ENCODE results near the gene PPP6R2.

The PPP6R2 gene

GRCh38 chr22:50342651-50343540 lies at the start of gene PPP6R2:
Gene PPP6R2, plus strand, starts transcription at chr22:50343327. Its CDS starts 50,582 bp downstream, at chr22:50393909.
- TF ChIP-seq CTCF (IDR thresholded peaks at IDR 0.05) = peak; percentile 18; the same call in 1 of the 2 replicates

GRCh38 chr22:50293441-50294318 lies 49.4 kb upstream of the PPP6R2 start:
- TF ChIP-seq CTCF (IDR thresholded peaks at IDR 0.05) = no peak

GRCh38 chr22:50294319-50294656 lies 48.8 kb upstream of the PPP6R2 start:
- TF ChIP-seq CTCF (IDR thresholded peaks at IDR 0.05) = no peak

- no peak for TF ChIP-seq CTCF (IDR thresholded peaks at IDR 0.05)
These were observed 46.3 kb upstream of the PPP6R2 start for GRCh38 chr22:50296658-50297490.

- TF ChIP-seq CTCF (IDR thresholded peaks at IDR 0.05) = no peak
These were observed 45.4 kb upstream of the PPP6R2 start for GRCh38 chr22:50297510-50298265.

GRCh38 chr22:50298266-50298637 lies 44.9 kb upstream of the PPP6R2 start:
- no peak for TF ChIP-seq CTCF (IDR thresholded peaks at IDR 0.05)
